K562 (cell line): Measurements from ENCODE around the gene GPHN. TPM values are rescaled to one million over a fixed set of nuclear protein-coding genes. Genes with fewer than 3 reads are reported as not detected.

Experiments used
- ATAC-seq: fragments of 200-7000 bp; cut with Tn5 transposase; 3 replicates; pipeline ENCODE4 v1.9.1; 2020; ENCODE audit warnings: moderate library complexity
- BruUV-seq: library from RNA; stranded (reverse); fragments of 400-500 nt; replicated peaks from 2 replicates; lab custom pipeline; 2021; lab: Mats Ljungman, UMichigan
- CTCF ChIA-PET: fragments of 300-600 bp; formaldehyde crosslinking; extraction: SDS; loops from one replicate; lab custom pipeline; 2021; ENCODE audit warnings: low intra/inter-chr PET ratio; lab: Yijun Ruan, JAX
- POLR2A ChIA-PET: fragments of 300-600, 350-650 bp; sonication (Branson Sonifier 250); formaldehyde crosslinking; extraction: SDS; loops from one replicate; lab custom pipeline; 2021; ENCODE audit warnings: antibody characterized with exemption, inconsistent platforms; lab: Yijun Ruan, JAX
- DNase-seq, 4 experiments: peaks; one replicate each; pipeline versions ENCODE4 v3.0.0 to v3.0.0-alpha.2; 2011 to 2018; ENCODE audit warnings: low spot score in 3 of 4, mixed read lengths in 3 of 4; ENCODE audit errors: extremely low read depth in 1 of 4
- FAIRE-seq: peaks from 2 replicates; lab custom pipeline; 2011; peaks lifted over from hg19 to GRCh38; lab: Jason Lieb, UNC
- H2AFZ ChIP-seq: 2 replicates; pipeline ENCODE4 v1.6.0; 2011; ENCODE audit warnings: low read depth, low read length, control low read depth, inconsistent platforms
- H3K27ac ChIP-seq: fragments of 200-600 bp; 3 replicates; pipeline ENCODE4 v1.8.0; 2011; ENCODE audit warnings: low read depth, mild to moderate bottlenecking, control low read depth, inconsistent platforms, low read length, moderate library complexity, mixed read lengths; ENCODE audit errors: extremely low read depth
- H3K27me3 ChIP-seq, 2 experiments: fragments of 300-600 bp in 1 of 2; 2 replicates in 1 of 2; 3 replicates in 1 of 2; pipeline versions ENCODE4 v1.6.0 to v1.8.0; 2011; ENCODE audit warnings: inconsistent platforms in 2 of 2, low read length in 2 of 2, mild to moderate bottlenecking in 1 of 2, mixed read lengths in 1 of 2, moderate library complexity in 1 of 2; ENCODE audit not compliant: control insufficient read depth in 2 of 2, insufficient read depth in 2 of 2
- H3K36me3 ChIP-seq: fragments of 300-600 bp; 3 replicates; pipeline ENCODE4 v1.8.0; 2011; ENCODE audit warnings: mild to moderate bottlenecking, low read length, inconsistent platforms; ENCODE audit not compliant: control insufficient read depth, insufficient read depth
- H3K4me1 ChIP-seq, 2 experiments: fragments of 200-600 bp in 1 of 2; replicated peaks in 1 of 2; 2 replicates in 1 of 2; 3 replicates in 1 of 2; pipeline versions ENCODE4 v1.5.1 to v1.8.0; 2011; ENCODE audit warnings: inconsistent platforms in 2 of 2, low read length in 2 of 2, mild to moderate bottlenecking in 1 of 2, mixed read lengths in 1 of 2, moderate library complexity in 1 of 2; ENCODE audit not compliant: control insufficient read depth in 2 of 2, insufficient read depth in 2 of 2
- H3K4me2 ChIP-seq: 2 replicates; pipeline ENCODE4 v1.6.1; 2011; ENCODE audit warnings: low read length, control low read depth, inconsistent platforms, mixed read lengths; ENCODE audit not compliant: insufficient read depth
- H3K4me3 ChIP-seq: fragments of 200-600 bp; sonication (generic), shearing (Covaris generic); 2 replicates; pipeline ENCODE4 v1.5.1; 2016; ENCODE audit warnings: control low read depth, inconsistent platforms
- H3K79me2 ChIP-seq: fragments of 200-600 bp; 3 replicates; pipeline ENCODE4 v1.8.0; 2011; ENCODE audit warnings: low read length, inconsistent platforms; ENCODE audit not compliant: control insufficient read depth, insufficient read depth
- H3K9ac ChIP-seq, 2 experiments: 2 replicates each; pipeline versions ENCODE4 v1.6.0 to v1.6.1; 2011; ENCODE audit warnings: low read depth in 2 of 2, low read length in 2 of 2, control low read depth in 1 of 2, inconsistent platforms in 1 of 2, mild to moderate bottlenecking in 1 of 2, mixed read lengths in 1 of 2; ENCODE audit not compliant: insufficient read depth in 1 of 2
- H3K9me1 ChIP-seq: one replicate; pipeline ENCODE4 v1.6.0; 2011; ENCODE audit warnings: inconsistent platforms, mild to moderate bottlenecking, low read length, moderate library complexity; ENCODE audit not compliant: control insufficient read depth, insufficient read depth
- H3K9me3 ChIP-seq: replicated peaks from 2 replicates; pipeline ENCODE4 v1.5.1; 2011; ENCODE audit warnings: low read depth, low read length, inconsistent platforms; ENCODE audit not compliant: control insufficient read depth, insufficient read depth
- H4K20me1 ChIP-seq: replicated peaks from 2 replicates; pipeline ENCODE4 v1.6.1; 2011; ENCODE audit warnings: low read length, inconsistent platforms, mixed read lengths; ENCODE audit not compliant: control insufficient read depth, insufficient read depth
- REST ChIP-seq, 2 experiments: fragments of 450-650 bp; formaldehyde crosslinking in 1 of 2; IDR thresholded peaks; 2 replicates each; pipeline versions ENCODE4 v1.4.0 to v1.6.1; 2014 to 2020; ENCODE audit warnings: mild to moderate bottlenecking in 2 of 2, borderline replicate concordance in 1 of 2, low read depth in 1 of 2
- RFX5 ChIP-seq: IDR thresholded peaks from 2 replicates; pipeline ENCODE4 v1.6.1; 2011; ENCODE audit warnings: low read depth, mild to moderate bottlenecking, improper control_type of control experiment, low read length
- ZNF518B ChIP-seq: fragments of 250-450 bp; sonication (Bioruptor Pico); IDR thresholded peaks from 2 replicates; pipeline ENCODE4 v1.5.0; 2021; ENCODE audit warnings: mild to moderate bottlenecking, moderate library complexity
- ZNF778 ChIP-seq: fragments of 450-650 bp; formaldehyde crosslinking; IDR thresholded peaks from 2 replicates; pipeline ENCODE4 v1.4.0; 2020; ENCODE audit warnings: mild to moderate bottlenecking, moderate library complexity
- WGBS: fragments of 100-300 bp; shearing (Covaris generic); methylation state at CpG from one replicate; pipeline ENCODE4 v1.1.6; 2016; ENCODE audit warnings: low coverage, mixed read lengths; ENCODE audit not compliant: insufficient coverage; ENCODE audit errors: missing lambda C conversion rate; 5-methylcytosine and 5-hydroxymethylcytosine counted together
- in situ Hi-C: fragments of 300-500 bp; cut with MboI; formaldehyde crosslinking; loops from 4 replicates; pipeline ENCODE4 v1.15.0; 2018; ENCODE audit warnings: inconsistent platforms, mixed read lengths
- intact Hi-C: fragments of 100-400 bp; cut with micrococcal nuclease; formaldehyde crosslinking; loops from 2 replicates; pipeline ENCODE4 v1.14.2; 2022
- polyA plus RNA-seq, 8 experiments: library from polyadenylated mRNA; depleted of rRNA in 4 of 8; stranded (reverse) in 5 of 8; unstranded in 3 of 8; fragments of >200 nt; fragmentation: Nextera tagmentation in 2 of 8; fragmentation: Illumina TruSeq in 1 of 8; extraction: Ambion mirVana in 2 of 8; extraction: Trizol in 1 of 8; gene quantifications; 2 replicates each; pipeline versions ENCODE4 v1.2.1 to v1.2.3, GENCODE V29; 2011 to 2014; ENCODE audit warnings: inconsistent platforms in 1 of 8, missing spikeins in 1 of 8
- total RNA-seq, 7 experiments: library from RNA; depleted of rRNA in 6 of 7; stranded (reverse); fragments of >200 nt in 6 of 7; fragmentation: Illumina TruSeq in 2 of 7; extraction: Trizol in 2 of 7; gene quantifications; 2 replicates each; pipeline versions ENCODE4 v1.2.1 to v1.2.3, GENCODE V29; 2011 to 2021; ENCODE audit warnings: low replicate concordance in 1 of 7

GPHN gene
- total and polyA plus RNA-seq, 9 of the 15 experiments (the other 6 are each of a cell fraction or from before 2014, with no cell fraction given) = 5.9 to 16.0 (median 11.4) TPM

DNA sequence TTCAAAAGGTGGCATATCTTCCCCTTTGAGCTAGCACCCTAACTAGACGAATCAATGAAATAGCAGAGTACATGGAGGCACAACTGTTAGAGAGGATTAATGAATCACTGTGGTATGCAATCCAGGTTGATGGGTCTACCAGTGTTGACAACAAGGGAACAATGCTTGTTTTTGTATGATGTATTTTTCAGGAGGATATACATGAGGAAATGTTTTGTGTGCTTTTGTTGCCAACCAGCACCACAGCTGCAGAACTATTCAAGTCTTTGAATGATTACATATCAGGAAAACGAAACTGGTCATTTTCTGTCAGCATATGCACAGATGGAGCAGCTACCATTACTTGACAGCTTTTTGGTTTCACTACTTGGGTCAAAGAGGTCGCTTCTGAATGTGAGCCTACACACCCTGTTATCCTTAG is 142.6 kb downstream of the GPHN start (continued):
- TF ChIP-seq RFX5 (no peak), ZNF518B (CRISPR knock-in tag) (no peak)

GRCh38 chr14:66651536-66652220 is 143.7 kb downstream of the GPHN start:
- FAIRE-seq (no peak), ATAC-seq (no peak), DNase-seq (no peak)
- no TSS peak for BruUV-seq
- Histone ChIP-seq H3K9ac (no peak overlapping the region), H3K9me1 (no peaks in the 10 kb centered on the region), H3K4me2 (no peak overlapping the region), H3K4me3 (no peak overlapping the region), H2AFZ (no peak overlapping the region), H3K79me2 (no peaks in the 10 kb centered on the region), H3K4me1 (no peaks in the 10 kb centered on the region), H3K9me3 (no peaks in the 10 kb centered on the region), H3K36me3 (no peaks in the 10 kb centered on the region), H4K20me1 (no peaks in the 10 kb centered on the region), H3K27ac (no peak overlapping the region), H3K27me3 (no peaks in the 10 kb centered on the region)
- CTCF ChIA-PET = no interaction called here
- intact Hi-C loops (no loop called here), in situ Hi-C loops (no loop called here)
- POLR2A ChIA-PET = no interaction called here
- 56% methylated on average over 5 of the region's 5 CpGs for WGBS
- TF ChIP-seq REST (IDR thresholded peaks at IDR 0.05; ENCODE audit: borderline replicate concordance) (no peak), REST (CRISPR knock-in tag; IDR thresholded peaks at IDR 0.05; ENCODE audit: low read depth) (no peak), ZNF778 (CRISPR knock-in tag) (no peak)
